ENCODE measurements around the gene DCDC2C. TPM values are rescaled to one million over a fixed set of nuclear protein-coding genes. Genes with fewer than 3 reads are reported as not detected.

The DCDC2C gene
- polyA plus RNA-seq, 1 of the 3 experiments (the other 2 are of a cell fraction), result not detected

DNA sequence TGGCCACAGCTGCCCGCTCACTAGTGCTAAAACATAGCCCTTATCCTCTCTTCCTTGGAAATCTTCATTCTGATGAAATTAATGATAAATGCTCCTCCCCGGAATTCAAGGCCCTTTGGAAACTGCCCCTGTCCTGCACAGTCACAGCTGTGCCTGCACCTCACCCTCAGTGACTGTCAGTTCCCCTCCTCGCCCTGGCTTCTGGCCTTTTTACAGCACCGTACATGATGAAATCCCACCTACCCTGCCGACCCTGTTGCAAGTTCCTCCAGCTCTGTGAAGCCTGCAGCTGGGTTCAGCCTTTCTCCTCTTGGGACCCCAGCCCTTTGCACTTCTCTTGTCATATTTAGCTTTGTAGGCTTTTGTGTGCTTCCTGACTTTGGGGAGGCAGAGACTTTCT lies 48.4 kb downstream of the DCDC2C start:
- 21% methylated on average over 5 of the region's 5 CpGs for WGBS (ENCODE audit: low lambda C conversion rate)
- Histone ChIP-seq H2AFZ (ENCODE audit: low read depth) (no peak overlapping the region), H3K4me3 (ENCODE audit: low read depth in 2 of 2, low read length in 1 of 2) (no peak overlapping the region), H3K9ac (no peak overlapping the region), H3K9me3 (no peaks in the 10 kb centered on the region; the same call in 1 of the 2 replicates), H3K27me3 (ENCODE audit: insufficient read depth) (no peaks in the 10 kb centered on the region), H3K4me2 (no peak overlapping the region), H3K79me2 (ENCODE audit: insufficient read depth) (no peaks in the 10 kb centered on the region), H3K9me2 (no peaks in the 10 kb centered on the region), H3K27ac (ENCODE audit: low read depth in 2 of 2, low read length in 1 of 2) (no peak overlapping the region), H4K20me1 (ENCODE audit: insufficient read depth) (no peaks in the 10 kb centered on the region), H3K36me3 (replicated peaks in 1 of 2; ENCODE audit: control insufficient read depth in 1 of 2, insufficient read depth in 2 of 2, low read length in 1 of 2) (no peaks in the 10 kb centered on the region), H3F3A (replicated peaks; ENCODE audit: insufficient read depth) (peaks cover 10% of the 10 kb centered on the region), H3K4me1 (ENCODE audit: control insufficient read depth in 1 of 2, insufficient read depth in 2 of 2, low read depth in 1 of 2, low read length in 1 of 2) (no peaks in the 10 kb centered on the region)
- no peak for DNase-seq
- CTCF ChIA-PET, result interaction anchor here (0.9 to 11.1 kb wide), 5 partner anchors 9 to 53 kb away, joined by 3 to 70 read pairs (median 4); no protein-coding TSS in a partner anchor
- POLR2A ChIA-PET, result no interaction called here
- TF ChIP-seq RAD21 (IDR thresholded peaks at IDR 0.05; ENCODE audit: low read length), result no peak
- TF ChIP-seq ELF1 (IDR thresholded peaks at IDR 0.05), result no peak
- TF ChIP-seq, protein P1, sequence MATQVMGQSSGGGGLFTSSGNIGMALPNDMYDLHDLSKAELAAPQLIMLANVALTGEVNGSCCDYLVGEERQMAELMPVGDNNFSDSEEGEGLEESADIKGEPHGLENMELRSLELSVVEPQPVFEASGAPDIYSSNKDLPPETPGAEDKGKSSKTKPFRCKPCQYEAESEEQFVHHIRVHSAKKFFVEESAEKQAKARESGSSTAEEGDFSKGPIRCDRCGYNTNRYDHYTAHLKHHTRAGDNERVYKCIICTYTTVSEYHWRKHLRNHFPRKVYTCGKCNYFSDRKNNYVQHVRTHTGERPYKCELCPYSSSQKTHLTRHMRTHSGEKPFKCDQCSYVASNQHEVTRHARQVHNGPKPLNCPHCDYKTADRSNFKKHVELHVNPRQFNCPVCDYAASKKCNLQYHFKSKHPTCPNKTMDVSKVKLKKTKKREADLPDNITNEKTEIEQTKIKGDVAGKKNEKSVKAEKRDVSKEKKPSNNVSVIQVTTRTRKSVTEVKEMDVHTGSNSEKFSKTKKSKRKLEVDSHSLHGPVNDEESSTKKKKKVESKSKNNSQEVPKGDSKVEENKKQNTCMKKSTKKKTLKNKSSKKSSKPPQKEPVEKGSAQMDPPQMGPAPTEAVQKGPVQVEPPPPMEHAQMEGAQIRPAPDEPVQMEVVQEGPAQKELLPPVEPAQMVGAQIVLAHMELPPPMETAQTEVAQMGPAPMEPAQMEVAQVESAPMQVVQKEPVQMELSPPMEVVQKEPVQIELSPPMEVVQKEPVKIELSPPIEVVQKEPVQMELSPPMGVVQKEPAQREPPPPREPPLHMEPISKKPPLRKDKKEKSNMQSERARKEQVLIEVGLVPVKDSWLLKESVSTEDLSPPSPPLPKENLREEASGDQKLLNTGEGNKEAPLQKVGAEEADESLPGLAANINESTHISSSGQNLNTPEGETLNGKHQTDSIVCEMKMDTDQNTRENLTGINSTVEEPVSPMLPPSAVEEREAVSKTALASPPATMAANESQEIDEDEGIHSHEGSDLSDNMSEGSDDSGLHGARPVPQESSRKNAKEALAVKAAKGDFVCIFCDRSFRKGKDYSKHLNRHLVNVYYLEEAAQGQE (IDR thresholded peaks at IDR 0.05; ENCODE audit: low read depth, low read length), result no peak
- TF ChIP-seq CHD2 (IDR thresholded peaks at IDR 0.05; ENCODE audit: low read length, partially characterized antibody), result no peak
- TF ChIP-seq EZH2phosphoT487 (IDR thresholded peaks at IDR 0.05; ENCODE audit: borderline replicate concordance, low read depth), result no peak
- no peak for TF ChIP-seq TCF12 (IDR thresholded peaks at IDR 0.05)
- TF ChIP-seq FOSL2 (IDR thresholded peaks at IDR 0.05; ENCODE audit: borderline replicate concordance, low read depth), result no peak
- TF ChIP-seq NRF1 (IDR thresholded peaks at IDR 0.05; ENCODE audit: low read depth, low read length), result no peak
- no peak for TF ChIP-seq JUND (IDR thresholded peaks at IDR 0.05)
- TF ChIP-seq, protein P2, sequence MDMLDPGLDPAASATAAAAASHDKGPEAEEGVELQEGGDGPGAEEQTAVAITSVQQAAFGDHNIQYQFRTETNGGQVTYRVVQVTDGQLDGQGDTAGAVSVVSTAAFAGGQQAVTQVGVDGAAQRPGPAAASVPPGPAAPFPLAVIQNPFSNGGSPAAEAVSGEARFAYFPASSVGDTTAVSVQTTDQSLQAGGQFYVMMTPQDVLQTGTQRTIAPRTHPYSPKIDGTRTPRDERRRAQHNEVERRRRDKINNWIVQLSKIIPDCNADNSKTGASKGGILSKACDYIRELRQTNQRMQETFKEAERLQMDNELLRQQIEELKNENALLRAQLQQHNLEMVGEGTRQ (IDR thresholded peaks at IDR 0.05; ENCODE audit: borderline replicate concordance, low read depth, low read length), result no peak

DNA sequence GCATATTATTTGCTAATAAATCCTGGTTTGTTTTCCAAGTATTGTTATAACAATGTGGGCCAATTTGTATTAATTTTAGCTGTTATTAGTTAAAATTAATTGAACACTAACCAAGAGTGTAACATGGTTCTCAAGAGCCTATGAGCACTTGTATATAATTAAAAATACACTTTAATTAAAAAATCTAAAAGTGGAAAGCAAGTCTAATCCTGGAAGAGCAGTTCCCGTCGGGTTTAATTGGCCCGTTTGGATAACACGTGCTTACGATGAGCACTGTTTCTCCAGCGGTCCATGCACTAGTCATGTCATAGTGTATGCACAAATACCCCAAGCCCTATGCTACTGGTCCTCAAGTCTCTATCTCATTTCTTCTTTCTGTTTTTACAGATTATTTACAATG lies 49.0 kb downstream of the DCDC2C start:
- no peaks in the 10 kb centered on the region; the same call in 1 of the 2 replicates for H3K9me3 ChIP-seq
- no peaks in the 10 kb centered on the region for H3K36me3 ChIP-seq (replicated peaks in 1 of 2; ENCODE audit: control insufficient read depth in 1 of 2, insufficient read depth in 2 of 2, low read length in 1 of 2)
- no peak overlapping the region for H3K9ac ChIP-seq
- no peaks in the 10 kb centered on the region for H3K79me2 ChIP-seq (ENCODE audit: insufficient read depth)
- no peaks in the 10 kb centered on the region for H3K9me2 ChIP-seq
- H3K27ac ChIP-seq (ENCODE audit: low read depth in 2 of 2, low read length in 1 of 2), result no peak overlapping the region
- no peaks in the 10 kb centered on the region for H3K4me1 ChIP-seq (ENCODE audit: control insufficient read depth in 1 of 2, insufficient read depth in 2 of 2, low read depth in 1 of 2, low read length in 1 of 2)
- H3F3A ChIP-seq (replicated peaks; ENCODE audit: insufficient read depth), result peaks cover 10% of the 10 kb centered on the region
- no peak overlapping the region for H2AFZ ChIP-seq (ENCODE audit: low read depth)
- no peaks in the 10 kb centered on the region for H4K20me1 ChIP-seq (ENCODE audit: insufficient read depth)
- ChIA-PET CTCF (interaction anchor here (0.9 to 11.1 kb wide), 5 partner anchors 9 to 53 kb away, joined by 3 to 70 read pairs (median 4); no protein-coding TSS in a partner anchor), POLR2A (no interaction called here)
- 57% methylated on average over 6 of the region's 6 CpGs for WGBS (ENCODE audit: low lambda C conversion rate)
- no peaks in the 10 kb centered on the region for H3K27me3 ChIP-seq (ENCODE audit: insufficient read depth)
- no peak for DNase-seq
- H3K4me2 ChIP-seq, result no peak overlapping the region
- TF ChIP-seq TCF12 (IDR thresholded peaks at IDR 0.05), result no peak
- no peak for TF ChIP-seq NRF1 (IDR thresholded peaks at IDR 0.05; ENCODE audit: low read depth, low read length)
- TF ChIP-seq FOSL2 (IDR thresholded peaks at IDR 0.05; ENCODE audit: borderline replicate concordance, low read depth), result no peak
- TF ChIP-seq CHD2 (IDR thresholded peaks at IDR 0.05; ENCODE audit: low read length, partially characterized antibody), result no peak
- TF ChIP-seq NFIC (IDR thresholded peaks at IDR 0.05; ENCODE audit: borderline replicate concordance), result no peak
- TF ChIP-seq, protein P3, sequence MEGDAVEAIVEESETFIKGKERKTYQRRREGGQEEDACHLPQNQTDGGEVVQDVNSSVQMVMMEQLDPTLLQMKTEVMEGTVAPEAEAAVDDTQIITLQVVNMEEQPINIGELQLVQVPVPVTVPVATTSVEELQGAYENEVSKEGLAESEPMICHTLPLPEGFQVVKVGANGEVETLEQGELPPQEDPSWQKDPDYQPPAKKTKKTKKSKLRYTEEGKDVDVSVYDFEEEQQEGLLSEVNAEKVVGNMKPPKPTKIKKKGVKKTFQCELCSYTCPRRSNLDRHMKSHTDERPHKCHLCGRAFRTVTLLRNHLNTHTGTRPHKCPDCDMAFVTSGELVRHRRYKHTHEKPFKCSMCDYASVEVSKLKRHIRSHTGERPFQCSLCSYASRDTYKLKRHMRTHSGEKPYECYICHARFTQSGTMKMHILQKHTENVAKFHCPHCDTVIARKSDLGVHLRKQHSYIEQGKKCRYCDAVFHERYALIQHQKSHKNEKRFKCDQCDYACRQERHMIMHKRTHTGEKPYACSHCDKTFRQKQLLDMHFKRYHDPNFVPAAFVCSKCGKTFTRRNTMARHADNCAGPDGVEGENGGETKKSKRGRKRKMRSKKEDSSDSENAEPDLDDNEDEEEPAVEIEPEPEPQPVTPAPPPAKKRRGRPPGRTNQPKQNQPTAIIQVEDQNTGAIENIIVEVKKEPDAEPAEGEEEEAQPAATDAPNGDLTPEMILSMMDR (IDR thresholded peaks at IDR 0.05), result no peak
- no peak for TF ChIP-seq FOXJ3 (CRISPR knock-in tag; IDR thresholded peaks at IDR 0.05)
- TF ChIP-seq, protein P4, sequence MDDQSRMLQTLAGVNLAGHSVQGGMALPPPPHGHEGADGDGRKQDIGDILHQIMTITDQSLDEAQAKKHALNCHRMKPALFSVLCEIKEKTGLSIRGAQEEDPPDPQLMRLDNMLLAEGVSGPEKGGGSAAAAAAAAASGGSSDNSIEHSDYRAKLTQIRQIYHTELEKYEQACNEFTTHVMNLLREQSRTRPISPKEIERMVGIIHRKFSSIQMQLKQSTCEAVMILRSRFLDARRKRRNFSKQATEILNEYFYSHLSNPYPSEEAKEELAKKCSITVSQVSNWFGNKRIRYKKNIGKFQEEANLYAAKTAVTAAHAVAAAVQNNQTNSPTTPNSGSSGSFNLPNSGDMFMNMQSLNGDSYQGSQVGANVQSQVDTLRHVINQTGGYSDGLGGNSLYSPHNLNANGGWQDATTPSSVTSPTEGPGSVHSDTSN (IDR thresholded peaks at IDR 0.05), result no peak
- TF ChIP-seq POLR2AphosphoS5 (IDR thresholded peaks at IDR 0.05; ENCODE audit: low read depth, low read length), result no peak
- no peak for TF ChIP-seq RFX5 (IDR thresholded peaks at IDR 0.05; ENCODE audit: low read length)
- H3K4me3 ChIP-seq (ENCODE audit: low read depth in 2 of 2, low read length in 1 of 2), result no peak overlapping the region
